SK-N-MC (cell line): ENCODE results near the gene TRAPPC12.

Experiments used
- EZH2 ChIP-seq: fragments of 200-600 bp; sonication (generic); IDR thresholded peaks from one replicate; pipeline ENCODE4 v1.6.1; 2017; ENCODE audit warnings: antibody characterized with exemption
- FOXP2 ChIP-seq: optimal IDR thresholded peaks from 2 replicates; pipeline ENCODE3; 2011; ENCODE audit warnings: mild to moderate bottlenecking, moderate library complexity; ENCODE audit not compliant: insufficient read depth; ENCODE audit errors: extremely low read length, control extremely low read depth
- POLR2AphosphoS5 ChIP-seq: IDR thresholded peaks from 2 replicates; pipeline ENCODE4 v1.6.1; 2012; ENCODE audit warnings: mild to moderate bottlenecking, low read depth, low read length, borderline replicate concordance

DNA sequence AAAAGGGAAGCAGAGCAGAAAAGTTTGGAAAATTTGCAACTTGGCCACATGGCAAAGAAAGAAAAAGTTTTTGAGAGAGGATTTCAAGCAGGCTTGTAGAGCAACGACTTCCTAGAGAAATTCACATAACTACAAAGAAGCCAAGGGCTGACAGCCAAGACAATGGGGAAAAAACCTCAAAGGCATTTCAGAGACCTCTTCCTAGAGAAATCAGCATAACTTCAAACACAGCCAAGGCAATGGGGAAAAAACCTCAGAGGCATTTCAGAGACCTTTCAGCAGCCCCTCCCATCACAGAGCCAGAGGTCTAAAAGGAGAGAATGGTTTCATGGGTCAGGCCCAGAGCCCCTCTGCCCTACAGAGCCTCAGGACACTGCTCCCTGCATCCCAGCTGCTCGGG lies 132.6 kb downstream of the TRAPPC12 start:
- no peak for TF ChIP-seq POLR2AphosphoS5
- TF ChIP-seq EZH2: no peak
- no peak for TF ChIP-seq FOXP2
